ENCODE results near the gene CCDC142. TPM values are rescaled to one million over a fixed set of nuclear protein-coding genes. Genes with fewer than 3 reads are reported as not detected.

The CCDC142 gene
- total RNA-seq, 2 experiments from 2014 or later = 10.2 to 12.4 TPM

- Mint-ChIP-seq H3K27me3 (no peaks in the 10 kb centered on the region), H3K27ac (peak overlapping the region; percentile 47), H3K4me1 (ENCODE audit: low read depth) (peaks cover 30% of the 10 kb centered on the region), H3K4me3 (no peak overlapping the region), H3K36me3 (ENCODE audit: low read depth) (peaks cover 16% of the 10 kb centered on the region), H3K9me3 (no peaks in the 10 kb centered on the region)
- peaks cover 11% of the 10 kb centered on the region for H3K36me3 ChIP-seq (ENCODE audit: insufficient read depth, low read length)
- no peak overlapping the region for H3K4me3 ChIP-seq (ENCODE audit: low read length)
- ChIA-PET CTCF (no interaction called here), POLR2A (no interaction called here)
- ATAC-seq (ENCODE audit: poor library complexity) (no peak), DNase-seq (no peak)
- H3K4me1 ChIP-seq (ENCODE audit: insufficient read depth, low read length) = peaks cover 20% of the 10 kb centered on the region
- no peak for TF ChIP-seq CTCF (IDR thresholded peaks at IDR 0.05)
- no peaks in the 10 kb centered on the region for H3K27me3 ChIP-seq (ENCODE audit: control insufficient read depth in 1 of 2, insufficient read depth in 2 of 2, low read length in 2 of 2)
- no peaks in the 10 kb centered on the region for H3K9me3 ChIP-seq (ENCODE audit: control insufficient read depth in 1 of 2, insufficient read depth in 1 of 2, low read length in 2 of 2)
- intact Hi-C loops (cut with DNase I, micrococcal nuclease) = loop anchor here in 1 of 2 experiments (5.0 kb wide), 1 partner anchor 48 kb away; the partner anchor contains the start of gene MRPL53
- H3K27ac ChIP-seq (ENCODE audit: low read depth in 1 of 2, low read length in 2 of 2) = no peak overlapping the region
Measured at GRCh38 chr2:74424139-74424992, 58.4 kb downstream of the CCDC142 start.

Other genes starting within 250 kb of the CCDC142 start
- 10 to 100 TPM in 1 of 2 experiments, 1 to 10 TPM in 1; 7.8 to 10.4 TPM for gene SLC4A5, start 139.6 kb downstream of the CCDC142 start, total RNA-seq
- gene DCTN1, start 102.7 kb downstream of the CCDC142 start, total RNA-seq = 10 to 100 TPM; 51.4 to 60.7 TPM
- gene C2orf81, start 61.4 kb downstream of the CCDC142 start, total RNA-seq = 1 to 10 TPM; 2.9 to 3.4 TPM
- 10 to 100 TPM; 21.7 to 25.1 TPM for gene WDR54, start 61.3 kb downstream of the CCDC142 start, total RNA-seq
- under 1 TPM; 0.20 to 0.27 TPM for gene RTKN, start 41.1 kb downstream of the CCDC142 start, total RNA-seq
- gene INO80B, start 27.9 kb downstream of the CCDC142 start, total RNA-seq = 10 to 100 TPM; 41.3 to 41.8 TPM
- 10 to 100 TPM; 79.1 to 80.5 TPM for gene WBP1, start 24.6 kb downstream of the CCDC142 start, total RNA-seq
- gene MOGS, start 17.6 kb downstream of the CCDC142 start, total RNA-seq = 10 to 100 TPM; 47.6 to 48.6 TPM
- gene MRPL53, start 10.3 kb downstream of the CCDC142 start, total RNA-seq = 10 to 100 TPM; 39.5 to 44.3 TPM
- 10 to 100 TPM; 20.6 to 26.1 TPM for gene TTC31, start 83 bp upstream of the CCDC142 start, total RNA-seq
- not detected for gene LBX2, start 16.6 kb upstream of the CCDC142 start, total RNA-seq
- gene PCGF1, start 24.7 kb upstream of the CCDC142 start, total RNA-seq = 10 to 100 TPM; 11.6 to 13.8 TPM
- under 1 TPM; 0.14 to 0.30 TPM for gene TLX2, start 31.5 kb upstream of the CCDC142 start, total RNA-seq
- under 1 TPM in 1 of 2 experiments, not detected in 1; 0.22 TPM for gene DQX1, start 43.2 kb upstream of the CCDC142 start, total RNA-seq
- gene AUP1, start 46.7 kb upstream of the CCDC142 start, total RNA-seq = 100 to 1,000 TPM; 162 to 170 TPM
- gene HTRA2, start 46.9 kb upstream of the CCDC142 start, total RNA-seq = 10 to 100 TPM; 15.3 to 16.0 TPM
- under 1 TPM in 1 of 2 experiments, not detected in 1; 0.25 TPM for gene LOXL3, start 70.9 kb upstream of the CCDC142 start, total RNA-seq
- gene DOK1, start 71.7 kb upstream of the CCDC142 start, total RNA-seq = 1 to 10 TPM; 3.4 to 6.0 TPM
- not detected for gene M1AP, start 165.3 kb upstream of the CCDC142 start, total RNA-seq
- gene SEMA4F, start 171.2 kb upstream of the CCDC142 start, total RNA-seq = 1 to 10 TPM; 6.8 to 7.3 TPM

Measured in CD4-positive, alpha-beta T cell (primary cell).